GM19351 (cell line): ENCODE measurements around the gene CYFIP2.

ENCODE experiments used
- ATAC-seq: cut with Tn5 transposase; IDR thresholded peaks from one replicate; pipeline ENCODE4 v1.9.1; 2021; ENCODE audit warnings: mild to moderate bottlenecking, moderate library complexity; ENCODE audit not compliant: unreplicated experiment

CYFIP2 gene

GRCh38 chr5:157253547-157253946 lies 12.4 kb upstream of the CYFIP2 start:
- ATAC-seq, result peak; percentile 47

- ATAC-seq, result no peak
Measured at GRCh38 chr5:157258450-157258849, 7.5 kb upstream of the CYFIP2 start.

GRCh38 chr5:157259699-157260098 lies 6.2 kb upstream of the CYFIP2 start:
- ATAC-seq, result no peak

- no peak for ATAC-seq
Measured at GRCh38 chr5:157263496-157264090, 2.3 kb upstream of the CYFIP2 start.

- ATAC-seq, result peak; percentile 41
Measured at GRCh38 chr5:157266286-157267007, 524 bp downstream of the CYFIP2 start.

GRCh38 chr5:157267025-157267424 lies 1.1 kb downstream of the CYFIP2 start:
- no peak for ATAC-seq

GRCh38 chr5:157267761-157268480 lies 2.0 kb downstream of the CYFIP2 start:
- ATAC-seq, result no peak

GRCh38 chr5:157269165-157269671 lies 3.3 kb downstream of the CYFIP2 start:
- ATAC-seq, result no peak

- no peak for ATAC-seq
Measured at GRCh38 chr5:157269761-157270272, 3.9 kb downstream of the CYFIP2 start.

GRCh38 chr5:157270771-157271170 lies 4.8 kb downstream of the CYFIP2 start:
- no peak for ATAC-seq

- peak; percentile 77 for ATAC-seq
Measured at GRCh38 chr5:157271740-157272271, 5.9 kb downstream of the CYFIP2 start.

- peak; percentile 52 for ATAC-seq
Measured at GRCh38 chr5:157273131-157273556, 7.2 kb downstream of the CYFIP2 start.

- no peak for ATAC-seq
Measured at GRCh38 chr5:157275403-157275802, 9.5 kb downstream of the CYFIP2 start.

GRCh38 chr5:157278319-157279037 lies 12.6 kb downstream of the CYFIP2 start:
- no peak for ATAC-seq

GRCh38 chr5:157279605-157280239 lies 13.8 kb downstream of the CYFIP2 start:
- no peak for ATAC-seq

- ATAC-seq, result no peak
Measured at GRCh38 chr5:157280927-157281326, 15.0 kb downstream of the CYFIP2 start.

GRCh38 chr5:157282150-157282549 lies 16.2 kb downstream of the CYFIP2 start:
- no peak for ATAC-seq

GRCh38 chr5:157283434-157283833 lies 17.5 kb downstream of the CYFIP2 start:
- peak; percentile 99 for ATAC-seq

- no peak for ATAC-seq
Measured at GRCh38 chr5:157284458-157285212, 18.7 kb downstream of the CYFIP2 start.
